ENCODE data around the gene COPS7B.

COPS7B gene

DNA sequence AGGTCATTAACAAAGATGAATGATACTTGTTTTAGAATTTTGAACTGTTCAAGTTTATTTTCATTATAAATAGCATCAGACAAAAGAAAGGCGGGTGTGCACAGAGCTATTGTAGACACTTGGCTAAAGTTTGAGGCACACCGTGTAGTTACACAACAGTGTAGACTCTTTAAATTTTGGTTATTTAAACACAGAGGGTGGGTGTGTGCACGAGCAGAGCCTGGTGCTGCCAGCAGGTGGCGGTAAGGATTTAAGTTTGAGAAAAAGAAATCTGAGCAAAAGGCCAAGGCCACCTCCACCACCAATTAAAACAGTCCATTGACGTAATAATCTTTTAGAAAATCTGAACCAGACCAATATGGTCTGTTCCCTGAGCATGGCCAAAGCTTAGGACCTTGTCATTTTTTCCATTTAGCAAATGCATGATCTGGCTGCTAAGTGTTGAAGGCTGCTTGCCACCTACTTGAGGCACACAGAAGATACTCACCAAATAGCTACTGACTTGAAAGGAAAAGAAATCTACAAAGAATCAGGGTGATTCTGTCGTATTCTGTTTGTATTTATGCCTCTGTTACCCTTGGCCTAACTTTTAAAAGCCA is 14.3 kb downstream of the COPS7B start:
- ATAC-seq (replicated peaks; ENCODE audit: extremely low read depth, poor library complexity, severe bottlenecking) (no peak), DNase-seq (ENCODE audit: low spot score in 2 of 2) (no peak)
- no peaks in the 10 kb centered on the region for H3K9me3 Mint-ChIP-seq
- no peaks in the 10 kb centered on the region for H3K27me3 Mint-ChIP-seq
- peaks cover 44% of the 10 kb centered on the region for H3K36me3 Mint-ChIP-seq (ENCODE audit: insufficient read depth)
- no peak overlapping the region for H3K27ac Mint-ChIP-seq (ENCODE audit: low read depth)
- no peak overlapping the region for H3K4me3 Mint-ChIP-seq
- H3K4me1 Mint-ChIP-seq, result peaks cover 12% of the 10 kb centered on the region

DNA sequence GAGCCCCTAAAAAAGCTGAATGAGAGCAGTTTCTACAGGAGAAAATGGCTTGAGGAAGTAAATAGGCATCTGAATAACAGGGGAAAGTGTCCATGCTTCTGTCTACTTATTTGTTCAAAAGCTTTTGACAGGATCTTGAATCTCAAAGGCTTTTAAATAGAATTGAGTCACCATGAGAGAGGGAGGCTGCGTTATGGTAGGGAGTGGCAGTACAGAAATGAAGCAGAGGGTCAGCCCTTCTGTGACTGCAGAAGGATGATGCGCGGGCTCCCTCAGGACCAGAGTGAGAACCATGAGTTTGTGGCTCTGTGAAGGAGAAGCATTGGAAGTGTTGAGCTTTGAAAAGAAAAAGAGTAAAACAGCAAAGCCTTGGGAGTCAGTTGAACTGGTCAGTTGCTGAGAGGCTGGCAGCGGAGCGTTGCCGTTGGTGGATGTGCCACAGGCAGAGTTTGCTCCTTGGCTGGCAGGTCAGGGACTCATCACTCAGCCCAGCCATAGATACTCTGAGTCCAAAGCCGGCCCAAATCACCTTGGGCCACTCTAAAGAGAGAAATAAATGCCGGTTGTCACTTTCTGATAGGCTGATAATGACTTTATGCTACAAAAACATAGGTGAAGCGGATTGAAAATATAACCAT is 17.4 kb downstream of the COPS7B start:
- ATAC-seq (replicated peaks; ENCODE audit: extremely low read depth, poor library complexity, severe bottlenecking), result no peak
- DNase-seq (ENCODE audit: low spot score in 2 of 2), result no peak
- Mint-ChIP-seq H3K27ac (ENCODE audit: low read depth) (no peak overlapping the region), H3K27me3 (no peaks in the 10 kb centered on the region), H3K9me3 (no peaks in the 10 kb centered on the region), H3K4me3 (no peak overlapping the region), H3K36me3 (ENCODE audit: insufficient read depth) (peaks cover 36% of the 10 kb centered on the region), H3K4me1 (peaks cover 12% of the 10 kb centered on the region)

GRCh38 chr2:231807020-231807419 is 20.8 kb downstream of the COPS7B start:
- Mint-ChIP-seq H3K27ac (ENCODE audit: low read depth) (no peak overlapping the region), H3K27me3 (no peaks in the 10 kb centered on the region), H3K4me1 (peaks cover 12% of the 10 kb centered on the region), H3K36me3 (ENCODE audit: insufficient read depth) (peaks cover 36% of the 10 kb centered on the region), H3K9me3 (no peaks in the 10 kb centered on the region), H3K4me3 (no peak overlapping the region)
- no peak for ATAC-seq (replicated peaks; ENCODE audit: extremely low read depth, poor library complexity, severe bottlenecking)
- no peak for DNase-seq (ENCODE audit: low spot score in 2 of 2)

GRCh38 chr2:231810905-231811304 is 24.7 kb downstream of the COPS7B start:
- ATAC-seq (replicated peaks; ENCODE audit: extremely low read depth, poor library complexity, severe bottlenecking) (no peak), DNase-seq (ENCODE audit: low spot score in 2 of 2) (no peak)
- Mint-ChIP-seq H3K36me3 (ENCODE audit: insufficient read depth) (peaks cover 26% of the 10 kb centered on the region), H3K27ac (ENCODE audit: low read depth) (no peak overlapping the region), H3K4me1 (no peaks in the 10 kb centered on the region), H3K27me3 (no peaks in the 10 kb centered on the region), H3K4me3 (no peak overlapping the region), H3K9me3 (no peaks in the 10 kb centered on the region)

DNA sequence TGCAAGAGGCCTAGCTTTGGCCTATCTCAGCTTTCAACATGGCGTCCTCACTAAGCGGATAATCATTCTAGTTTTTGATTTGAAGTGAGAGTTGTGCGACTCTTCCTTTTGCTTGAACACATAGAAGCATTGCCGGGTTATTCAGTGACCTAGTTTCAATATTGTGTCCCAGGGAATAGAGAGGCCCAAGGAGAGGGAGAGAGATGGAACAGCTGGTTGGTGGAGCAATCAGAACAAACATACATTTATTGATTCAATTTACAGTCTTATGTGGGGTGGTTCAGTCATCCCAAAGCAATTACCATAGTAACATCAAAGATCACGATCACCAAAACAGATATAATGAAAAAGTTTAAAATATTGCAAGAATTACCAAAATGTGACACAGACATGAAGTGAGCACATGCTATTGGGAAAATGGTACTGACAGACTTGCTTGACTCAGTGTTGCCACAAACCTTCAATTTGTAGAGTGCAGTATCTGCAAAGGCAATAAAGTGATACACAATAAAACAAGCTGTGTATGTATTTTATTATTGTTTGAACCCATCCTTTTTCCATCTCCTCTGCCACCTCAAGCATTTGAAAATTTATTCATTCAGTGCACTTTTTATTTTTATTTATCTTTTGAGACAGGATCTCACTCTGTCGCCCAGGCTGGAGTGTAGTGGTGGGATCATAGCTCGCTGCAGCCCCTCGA is 30.2 kb downstream of the COPS7B start:
- DNase-seq (ENCODE audit: low spot score in 2 of 2), result no peak
- ATAC-seq (replicated peaks; ENCODE audit: extremely low read depth, poor library complexity, severe bottlenecking), result no peak
- Mint-ChIP-seq H3K4me1 (no peaks in the 10 kb centered on the region), H3K36me3 (ENCODE audit: insufficient read depth) (peaks cover 5% of the 10 kb centered on the region), H3K27me3 (peaks cover 16% of the 10 kb centered on the region), H3K27ac (ENCODE audit: low read depth) (no peak overlapping the region), H3K4me3 (no peak overlapping the region), H3K9me3 (no peaks in the 10 kb centered on the region)

- peaks cover 30% of the 10 kb centered on the region for H3K27me3 Mint-ChIP-seq
- H3K4me3 Mint-ChIP-seq, result no peak overlapping the region
- no peaks in the 10 kb centered on the region for H3K4me1 Mint-ChIP-seq
- ATAC-seq (replicated peaks; ENCODE audit: extremely low read depth, poor library complexity, severe bottlenecking) (no peak), DNase-seq (ENCODE audit: low spot score in 2 of 2) (no peak)
- no peaks in the 10 kb centered on the region for H3K36me3 Mint-ChIP-seq (ENCODE audit: insufficient read depth)
- H3K27ac Mint-ChIP-seq (ENCODE audit: low read depth), result no peak overlapping the region
- no peaks in the 10 kb centered on the region for H3K9me3 Mint-ChIP-seq
Observed at GRCh38 chr2:231819447-231820042, 33.3 kb downstream of the COPS7B start.

- no peak overlapping the region for H3K4me3 Mint-ChIP-seq
- H3K4me1 Mint-ChIP-seq, result no peaks in the 10 kb centered on the region
- peaks cover 30% of the 10 kb centered on the region for H3K27me3 Mint-ChIP-seq
- no peaks in the 10 kb centered on the region for H3K36me3 Mint-ChIP-seq (ENCODE audit: insufficient read depth)
- no peak overlapping the region for H3K27ac Mint-ChIP-seq (ENCODE audit: low read depth)
- ATAC-seq (replicated peaks; ENCODE audit: extremely low read depth, poor library complexity, severe bottlenecking) (no peak), DNase-seq (ENCODE audit: low spot score in 2 of 2) (no peak)
- H3K9me3 Mint-ChIP-seq, result no peaks in the 10 kb centered on the region
Observed at GRCh38 chr2:231820786-231821303, 34.6 kb downstream of the COPS7B start.

- no peak for DNase-seq (ENCODE audit: low spot score in 2 of 2)
- no peak for ATAC-seq (replicated peaks; ENCODE audit: extremely low read depth, poor library complexity, severe bottlenecking)
- Mint-ChIP-seq H3K4me3 (no peak overlapping the region), H3K27me3 (peaks cover 30% of the 10 kb centered on the region), H3K27ac (ENCODE audit: low read depth) (no peak overlapping the region), H3K36me3 (ENCODE audit: insufficient read depth) (no peaks in the 10 kb centered on the region), H3K9me3 (no peaks in the 10 kb centered on the region), H3K4me1 (no peaks in the 10 kb centered on the region)
Observed at GRCh38 chr2:231821908-231822307, 35.7 kb downstream of the COPS7B start.

GRCh38 chr2:231853105-231853504 is 66.9 kb downstream of the COPS7B start:
- Mint-ChIP-seq H3K36me3 (ENCODE audit: insufficient read depth) (no peaks in the 10 kb centered on the region), H3K27ac (ENCODE audit: low read depth) (no peak overlapping the region), H3K4me1 (peaks cover 7% of the 10 kb centered on the region), H3K27me3 (peaks cover 37% of the 10 kb centered on the region), H3K4me3 (no peak overlapping the region), H3K9me3 (no peaks in the 10 kb centered on the region)
- ATAC-seq (replicated peaks; ENCODE audit: extremely low read depth, poor library complexity, severe bottlenecking) (no peak), DNase-seq (ENCODE audit: low spot score in 2 of 2) (no peak)

- DNase-seq (ENCODE audit: low spot score in 2 of 2), result no peak
- H3K27me3 Mint-ChIP-seq, result peaks cover 37% of the 10 kb centered on the region
- no peaks in the 10 kb centered on the region for H3K36me3 Mint-ChIP-seq (ENCODE audit: insufficient read depth)
- H3K27ac Mint-ChIP-seq (ENCODE audit: low read depth), result no peak overlapping the region
- H3K4me1 Mint-ChIP-seq, result peaks cover 7% of the 10 kb centered on the region
- no peak for ATAC-seq (replicated peaks; ENCODE audit: extremely low read depth, poor library complexity, severe bottlenecking)
- no peak overlapping the region for H3K4me3 Mint-ChIP-seq
- no peaks in the 10 kb centered on the region for H3K9me3 Mint-ChIP-seq
Observed at GRCh38 chr2:231854616-231855125, 68.4 kb downstream of the COPS7B start.

DNA sequence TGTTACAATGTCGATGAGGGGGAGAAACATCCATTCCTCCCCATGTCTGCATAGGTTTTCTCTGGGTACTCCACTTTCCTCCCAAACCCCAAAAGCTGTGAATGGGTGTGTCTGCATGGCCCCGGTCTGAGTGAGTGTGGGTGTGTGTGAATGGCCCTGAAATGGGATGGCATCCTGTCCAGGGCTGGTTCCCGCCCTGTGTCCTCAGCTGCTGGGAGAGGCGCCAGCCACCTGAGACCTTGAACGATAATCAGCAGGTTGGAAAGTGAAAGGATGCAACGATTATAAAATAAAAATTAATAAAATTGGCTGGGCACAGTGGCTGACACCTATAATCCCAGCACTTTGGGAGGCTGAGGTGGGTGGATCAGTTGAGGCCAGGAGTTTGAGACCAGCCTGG is 70.7 kb downstream of the COPS7B start:
- Mint-ChIP-seq H3K27me3 (peaks cover 38% of the 10 kb centered on the region), H3K4me1 (peaks cover 6% of the 10 kb centered on the region), H3K4me3 (no peak overlapping the region), H3K36me3 (ENCODE audit: insufficient read depth) (no peaks in the 10 kb centered on the region), H3K9me3 (no peaks in the 10 kb centered on the region), H3K27ac (ENCODE audit: low read depth) (no peak overlapping the region)
- ATAC-seq (replicated peaks; ENCODE audit: extremely low read depth, poor library complexity, severe bottlenecking), result no peak
- no peak for DNase-seq (ENCODE audit: low spot score in 2 of 2)
